Measurements from ENCODE around the gene RIMS4.

- no peak for TF ChIP-seq CTCF (IDR thresholded peaks at IDR 0.05)
- TF ChIP-seq POLR2A (IDR thresholded peaks at IDR 0.05) = no peak
These were observed 17.1 kb upstream of the RIMS4 start for GRCh38 chr20:44827401-44827800.

Measured in testis (tissue), 2 donors.